MV-4-11 (cell line): ENCODE measurements around the gene SPATA13.
A peak's percentile ranks its signal among the peaks of the same experiment; 100 is the strongest.
"Not testable (repeated sequence)": the region's sequence is repeated elsewhere in the genome, so short reads cannot be mapped to it uniquely, and the experiment has no call there.

Source experiments
- DNase-seq: peaks from one replicate; lab custom pipeline; 2025; lab: John Stamatoyannopoulos, UW

Gene SPATA13

DNA sequence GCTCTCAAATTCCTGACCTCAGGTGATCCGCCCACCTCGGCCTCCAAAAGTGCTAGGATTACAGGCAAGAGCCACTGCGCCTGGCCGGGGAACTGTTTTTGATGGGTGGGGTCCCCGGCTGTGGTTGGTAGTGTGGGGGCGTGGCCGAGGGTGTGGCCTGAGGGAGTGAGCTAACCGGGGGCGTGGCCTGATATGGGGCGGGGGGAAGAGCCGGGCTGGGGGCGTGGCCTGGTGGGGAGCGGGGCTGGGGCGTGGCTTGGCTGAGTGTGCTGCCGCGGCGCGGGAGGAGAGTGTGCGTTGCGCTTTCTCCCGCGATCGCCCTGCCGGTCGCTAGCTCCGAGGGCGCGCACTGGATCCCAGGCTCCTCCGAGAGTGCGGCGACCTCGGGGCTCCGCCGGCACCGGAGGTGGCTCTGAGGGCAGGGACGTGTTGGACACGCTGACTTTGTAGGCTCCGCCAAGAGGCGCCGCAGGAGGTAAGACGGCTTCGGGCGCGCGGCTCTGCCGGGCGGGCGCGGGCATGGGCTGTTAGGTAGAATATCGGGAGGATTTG, at the start of gene SPATA13:
SPATA13 (plus strand) TSS at position 263 of the 552 bp plus-strand sequence. CDS start 62,210 bp downstream, outside the sequence.
- DNase-seq = peak; percentile 64

GRCh38 chr13:24112791-24113190, 47.7 kb upstream of the SPATA13 start:
- DNase-seq = no peak

DNA sequence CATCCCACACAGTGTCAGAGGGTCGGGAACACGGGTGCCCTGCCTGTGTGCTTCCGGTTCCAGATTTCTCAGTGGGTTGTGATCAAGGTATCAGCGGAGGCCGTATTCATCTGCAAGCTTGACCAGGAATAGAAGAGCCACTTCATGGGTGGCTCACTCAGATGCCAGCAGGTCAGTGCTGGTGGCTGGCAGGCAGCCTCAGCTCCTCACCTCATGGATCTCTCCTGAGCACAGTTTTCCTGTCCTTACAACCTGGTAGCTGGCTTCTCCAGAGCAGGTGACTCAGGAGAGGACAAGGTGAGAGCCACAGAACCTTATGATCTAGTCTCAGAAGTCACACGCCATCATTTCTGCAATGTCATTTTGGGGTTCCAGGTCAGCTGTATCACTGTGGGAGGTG, 44.8 kb upstream of the SPATA13 start:
- no peak for DNase-seq

DNA sequence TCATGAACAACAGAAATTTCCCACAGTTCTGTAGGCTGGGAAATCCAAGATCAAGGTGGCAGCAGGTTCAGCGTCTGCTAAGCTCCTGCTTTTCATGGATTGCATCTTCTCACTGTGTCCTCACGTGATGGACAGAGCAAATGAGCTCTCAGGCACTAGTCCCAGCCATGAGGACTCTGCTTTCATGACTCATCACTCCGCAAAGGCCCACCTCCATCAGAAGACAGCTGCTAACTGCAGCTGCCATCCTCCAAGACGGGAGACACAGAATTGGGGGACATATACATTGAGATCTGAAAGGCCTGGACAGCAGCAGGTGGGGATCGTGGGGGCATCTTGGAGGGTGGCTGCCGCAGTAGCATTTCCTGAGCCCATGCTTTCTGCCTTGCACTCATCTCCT, 44.4 kb upstream of the SPATA13 start:
- no peak for DNase-seq

DNA sequence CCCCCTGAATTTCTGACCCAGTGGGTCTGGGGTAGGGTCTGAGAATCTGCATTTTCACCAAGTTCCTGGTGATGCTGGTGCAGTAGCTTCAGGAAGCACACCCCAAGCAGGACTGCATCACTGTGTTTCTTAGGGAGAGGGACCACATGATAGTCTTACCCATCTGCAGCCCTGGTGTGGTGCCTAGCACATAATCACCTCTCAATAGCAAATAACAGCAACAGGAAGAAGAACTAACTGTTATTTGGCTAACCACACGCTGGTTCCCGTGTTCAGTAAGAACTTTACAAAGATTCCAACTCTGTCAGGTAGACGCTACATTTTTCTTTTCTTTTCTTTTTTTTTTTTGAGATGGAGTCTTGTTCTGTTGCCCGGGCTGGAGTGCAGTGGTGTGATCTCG, 41.9 kb upstream of the SPATA13 start:
- no peak for DNase-seq

DNA sequence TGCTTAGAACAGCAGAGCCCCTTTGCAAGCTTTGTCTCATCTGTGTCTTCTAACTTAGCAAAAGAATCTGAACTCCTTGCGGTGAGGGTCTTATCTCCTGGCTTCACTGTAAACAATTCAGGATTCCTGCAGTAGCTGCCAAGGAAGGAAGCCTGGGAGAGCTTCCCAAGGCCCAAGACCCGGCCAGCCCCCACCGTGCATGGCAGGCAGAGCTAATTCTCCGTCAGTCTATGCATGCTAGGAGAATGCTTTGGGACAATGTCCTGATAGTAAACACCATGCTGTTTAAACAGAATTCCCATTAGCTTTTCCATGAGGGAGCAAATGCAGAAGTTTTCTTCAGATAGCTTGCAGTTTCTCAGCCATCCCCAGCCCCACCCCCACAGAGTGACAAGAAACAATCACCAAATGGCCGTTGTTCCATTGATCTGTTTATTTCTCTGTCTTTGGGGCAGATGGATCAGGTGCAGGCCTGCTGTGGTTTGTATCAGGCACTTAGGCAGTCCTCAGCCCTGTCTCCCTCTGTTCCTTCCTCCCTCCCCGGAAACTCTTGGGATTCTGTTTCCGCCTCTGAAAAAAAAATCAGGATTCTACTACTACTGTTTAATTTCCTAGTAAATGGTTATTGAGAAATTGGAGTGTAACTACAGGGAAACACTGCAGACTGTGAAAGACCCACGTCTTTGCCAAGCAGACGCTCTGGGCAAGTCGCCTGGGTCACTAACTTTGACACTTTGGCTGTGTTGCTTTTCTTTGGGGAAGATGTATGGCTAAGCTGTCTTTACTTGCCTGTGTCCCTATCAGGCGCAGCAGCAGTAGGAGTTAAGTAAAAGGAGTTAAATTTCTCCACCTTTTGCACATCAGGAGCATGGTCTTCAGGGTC, 40.7 kb upstream of the SPATA13 start:
- DNase-seq = no peak

GRCh38 chr13:24122045-24122444, 38.5 kb upstream of the SPATA13 start:
- DNase-seq = not testable (repeated sequence)

- DNase-seq = no peak
Observed at GRCh38 chr13:24122569-24122968, 38.0 kb upstream of the SPATA13 start.

GRCh38 chr13:24123761-24124160, 36.8 kb upstream of the SPATA13 start:
- no peak for DNase-seq

DNA sequence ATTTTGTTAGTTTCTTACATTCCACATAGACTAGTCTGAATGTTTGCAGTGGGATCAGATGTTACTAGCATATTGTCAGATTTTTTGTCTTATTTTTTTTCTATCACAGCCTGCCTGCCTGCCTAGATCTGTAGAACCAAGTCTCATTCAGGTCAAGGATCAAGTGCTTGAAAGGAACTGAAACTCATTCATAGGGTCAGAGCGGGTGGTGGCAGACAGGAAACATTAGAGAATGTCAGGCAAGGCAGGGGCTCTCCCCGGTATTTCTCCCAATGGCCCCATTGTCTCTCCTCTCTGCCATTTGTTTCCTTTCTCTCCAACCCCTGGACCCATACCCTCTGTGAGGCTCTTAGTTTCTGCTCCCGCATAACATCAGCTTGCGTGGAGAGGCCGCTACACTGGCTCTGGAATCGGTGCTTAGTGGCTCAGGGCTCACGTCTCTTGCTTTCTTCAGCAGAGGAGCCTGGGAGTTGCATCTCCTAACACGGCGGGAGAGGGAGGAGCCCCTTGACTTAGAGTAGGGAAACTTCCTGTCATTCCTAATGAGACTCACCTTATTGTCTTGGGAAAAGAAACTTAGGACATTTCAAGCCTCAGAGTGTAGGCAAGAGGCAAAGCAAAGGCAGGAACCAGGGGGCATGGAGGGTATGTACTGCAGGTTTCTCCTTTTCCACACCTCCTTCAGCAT, 35.6 kb upstream of the SPATA13 start:
- DNase-seq = peak; percentile 67

DNA sequence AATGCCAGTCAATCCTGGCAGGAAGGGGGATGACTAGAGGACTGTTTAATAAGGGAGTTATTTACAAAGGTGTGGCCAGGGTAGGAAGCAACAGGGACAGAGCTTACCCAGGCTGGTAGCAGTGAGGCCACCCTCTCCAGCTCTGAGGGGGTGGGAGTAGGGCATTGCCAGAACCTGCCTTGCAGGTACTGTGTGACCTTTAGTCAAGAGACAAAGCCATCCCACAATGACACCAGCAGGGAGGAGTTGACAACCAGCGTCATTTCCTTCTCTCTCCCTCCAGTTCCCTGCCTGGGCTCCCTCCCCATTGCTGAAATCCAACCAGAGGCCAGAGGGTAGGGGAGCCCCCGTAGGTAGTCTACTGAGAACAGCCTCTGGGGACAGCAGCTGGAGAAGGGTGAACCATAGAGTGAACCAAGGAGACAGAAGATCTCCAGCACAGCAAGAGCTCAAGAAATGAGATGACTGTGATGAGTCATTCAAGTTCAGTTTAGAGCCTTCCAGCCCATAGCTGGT, 33.3 kb upstream of the SPATA13 start:
- peak; percentile 47 for DNase-seq

- no peak for DNase-seq
Observed at GRCh38 chr13:24128112-24128511, 32.4 kb upstream of the SPATA13 start.

DNA sequence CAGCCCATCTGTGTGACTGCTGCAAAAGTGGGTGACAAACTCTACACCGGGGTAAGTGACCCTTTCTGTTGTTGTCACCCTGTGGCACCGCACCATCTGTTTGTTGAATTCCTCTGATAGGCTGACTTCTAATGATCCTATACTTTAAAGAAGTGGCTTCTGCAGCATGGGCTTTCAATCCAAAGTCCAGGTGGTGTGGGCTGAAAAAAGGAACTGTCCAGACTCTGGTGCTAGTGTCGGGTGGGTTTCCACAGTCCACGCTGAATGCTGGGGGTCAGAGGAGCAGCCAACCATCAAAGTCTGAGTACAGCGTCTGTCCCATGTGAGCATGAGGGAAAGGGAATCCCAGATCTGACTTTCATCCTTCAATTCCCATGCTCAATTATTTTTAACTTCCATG, 31.6 kb upstream of the SPATA13 start:
- no peak for DNase-seq

- no peak for DNase-seq
Observed at GRCh38 chr13:24129914-24130774, 30.4 kb upstream of the SPATA13 start.

DNA sequence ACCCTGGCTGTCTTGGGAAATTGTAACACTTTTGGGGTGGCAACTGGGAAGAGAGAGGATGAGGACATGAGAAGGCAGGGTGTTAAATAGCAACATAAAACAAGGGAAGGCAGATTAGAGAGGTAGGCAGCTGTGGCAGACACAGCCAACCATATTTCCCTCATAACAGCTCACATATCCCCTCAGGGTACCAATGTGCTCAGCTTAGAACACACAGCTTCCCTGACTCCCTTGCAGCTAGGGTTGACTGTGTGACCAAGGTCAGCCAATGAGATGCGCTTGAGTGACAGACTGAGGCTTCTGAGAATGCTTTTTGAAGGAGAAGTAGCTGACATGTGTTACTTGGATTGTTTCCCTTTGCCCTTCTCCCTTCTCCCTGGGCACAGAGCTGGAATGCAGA, 28.8 kb upstream of the SPATA13 start:
- DNase-seq = peak; percentile 20

DNA sequence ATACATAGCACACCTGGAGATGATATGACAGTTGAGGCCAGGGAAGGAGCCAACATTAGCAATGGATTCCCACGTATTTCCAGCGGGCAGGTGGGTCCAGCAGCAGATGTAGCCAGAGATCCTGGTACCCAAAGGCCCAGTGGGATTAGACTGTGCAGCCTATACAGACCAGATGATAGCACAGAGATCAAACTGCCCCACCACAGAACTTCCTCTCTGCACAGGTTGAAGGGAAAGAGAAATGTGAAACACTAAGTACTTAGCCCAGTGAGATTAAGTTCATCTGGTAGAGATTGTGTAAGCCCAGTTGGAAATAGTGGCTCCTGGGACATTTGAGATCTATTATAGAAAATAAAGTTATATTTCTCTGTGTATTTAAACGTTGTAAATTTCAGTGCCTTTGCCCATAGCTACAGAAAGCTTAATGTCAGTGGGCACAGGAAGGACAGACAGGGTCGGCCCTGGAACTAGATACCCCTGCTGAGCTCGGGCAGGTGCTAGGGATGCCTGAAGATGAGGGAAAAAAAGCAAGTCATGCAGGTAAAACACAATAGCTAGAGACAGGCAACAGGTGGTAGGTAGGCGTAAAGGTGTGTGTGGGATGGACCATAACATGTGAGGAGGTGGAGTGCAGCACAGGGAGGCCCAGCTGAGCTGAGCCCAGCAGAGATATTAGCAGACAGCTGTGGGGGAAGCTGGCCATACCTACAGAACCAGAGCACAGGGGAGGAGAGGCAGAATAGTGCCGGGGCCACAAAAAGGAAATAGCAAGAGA, 27.3 kb upstream of the SPATA13 start:
- no peak for DNase-seq

GRCh38 chr13:24134231-24134630, 26.3 kb upstream of the SPATA13 start:
- no peak for DNase-seq

- DNase-seq = no peak
Observed at GRCh38 chr13:24134757-24135156, 25.8 kb upstream of the SPATA13 start.

DNA sequence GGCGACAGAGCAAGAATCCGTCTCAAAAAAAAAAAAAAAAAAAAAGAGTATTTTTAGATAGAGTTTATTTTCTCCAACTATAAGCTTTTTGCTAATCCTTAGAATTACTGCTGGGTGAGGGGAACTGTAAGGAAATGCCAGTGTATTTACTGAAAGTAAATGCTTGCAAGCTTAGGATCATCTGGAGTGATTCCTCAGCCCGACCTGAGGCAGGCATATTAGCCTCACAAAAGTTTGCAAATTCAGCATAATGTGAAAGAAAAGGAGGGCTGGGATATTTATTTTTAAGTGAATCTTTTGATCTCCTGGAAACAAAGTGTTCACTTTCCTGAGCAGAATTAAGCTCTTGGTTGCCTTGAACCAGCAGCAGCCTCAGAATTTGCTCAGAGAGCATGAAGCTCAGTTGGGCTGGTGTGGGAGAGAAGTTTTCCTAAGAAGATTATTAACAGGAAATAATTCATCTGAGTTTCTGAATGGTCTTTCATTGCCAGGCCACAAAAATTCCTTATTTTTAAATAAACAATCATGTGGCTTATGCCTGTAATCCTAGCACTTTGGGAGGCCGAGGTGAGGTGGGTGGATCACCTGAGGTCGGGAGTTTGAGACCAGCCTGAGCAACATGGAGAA, 24.7 kb upstream of the SPATA13 start:
- DNase-seq = no peak

GRCh38 chr13:24138911-24139310, 21.6 kb upstream of the SPATA13 start:
- no peak for DNase-seq
